GM23248 (cell line): ENCODE data around the gene PGS1.

Experiments used
- EZH2 ChIP-seq: fragments of 200-600 bp; sonication (generic); IDR thresholded peaks from 2 replicates; pipeline ENCODE4 v1.6.1; 2018; ENCODE audit warnings: antibody characterized with exemption, mild to moderate bottlenecking; ENCODE audit not compliant: insufficient read depth, poor library complexity, severe bottlenecking
- EZH2phosphoT487 ChIP-seq: fragments of 200-600 bp; sonication (generic); IDR thresholded peaks from 2 replicates; pipeline ENCODE4 v1.6.1; 2018; ENCODE audit warnings: antibody characterized with exemption, moderate library complexity, mild to moderate bottlenecking, low read depth; ENCODE audit not compliant: insufficient read depth

GRCh38 chr17:78414178-78415162 lies 36.0 kb downstream of the PGS1 start:
- TF ChIP-seq EZH2 (no peak), EZH2phosphoT487 (no peak)
